GM21447 (cell line): ENCODE results near the gene IL10RA.

ENCODE experiments used
- ATAC-seq: cut with Tn5 transposase; IDR thresholded peaks from one replicate; pipeline ENCODE4 v1.9.1; 2021; ENCODE audit not compliant: unreplicated experiment

The IL10RA gene

GRCh38 chr11:118042796-118043195 is 56.6 kb downstream of the IL10RA start:
- ATAC-seq, result no peak

DNA sequence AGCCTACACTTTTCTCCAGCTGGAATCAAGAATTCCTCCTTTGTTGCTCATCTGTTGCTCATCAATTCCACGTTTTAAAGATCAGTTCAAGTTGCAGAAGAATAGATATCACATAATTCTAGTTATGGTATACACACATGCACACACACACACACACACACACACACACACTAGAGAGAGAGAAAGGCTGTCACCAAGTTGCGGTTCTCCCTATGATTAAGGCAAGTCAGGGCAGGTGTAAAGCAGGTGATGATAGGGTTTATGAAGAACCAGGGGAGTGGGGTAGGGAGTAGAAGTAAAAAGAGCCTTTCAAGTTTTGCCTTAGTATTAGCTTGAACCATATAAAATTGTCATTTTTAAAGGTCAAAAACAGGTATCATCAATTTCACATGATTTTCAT is 59.0 kb downstream of the IL10RA start:
- no peak for ATAC-seq

- ATAC-seq, result no peak
These were observed 60.1 kb downstream of the IL10RA start for GRCh38 chr11:118046051-118046963.

DNA sequence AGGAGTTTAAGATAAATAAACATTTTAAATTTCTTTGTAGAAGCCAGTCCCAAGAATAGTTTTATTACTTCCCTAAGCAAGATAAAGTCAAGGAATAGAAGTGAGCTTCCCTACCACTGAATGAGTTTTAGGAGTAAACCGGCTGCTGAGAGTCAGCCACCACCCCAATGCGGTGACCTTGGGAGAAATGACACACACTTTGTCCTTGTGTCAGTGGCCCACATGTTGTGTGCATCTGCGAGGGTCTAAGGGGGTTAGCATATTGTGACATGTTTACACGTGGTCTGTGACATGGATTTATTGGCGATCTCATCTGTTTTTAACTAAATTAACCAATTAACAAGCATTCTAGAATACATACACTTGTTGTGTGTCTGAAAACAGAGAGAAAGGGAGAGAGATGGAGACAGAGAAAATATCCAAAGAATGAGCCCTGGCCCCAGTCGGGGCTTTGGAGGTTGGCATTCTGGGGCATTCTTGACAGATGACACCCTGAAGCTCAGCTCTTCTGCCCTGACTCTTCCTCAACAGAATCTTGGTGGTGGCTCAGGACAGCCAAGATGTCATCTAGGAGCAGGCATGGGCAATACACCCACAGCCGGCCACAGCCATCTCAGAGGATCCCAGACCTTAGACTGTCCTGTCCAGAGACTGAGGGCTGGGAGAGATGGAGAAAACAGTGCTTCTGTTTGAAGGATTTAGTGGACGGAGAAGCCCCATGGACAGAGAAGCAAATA is 60.9 kb downstream of the IL10RA start:
- no peak for ATAC-seq

GRCh38 chr11:118047749-118048148 is 61.6 kb downstream of the IL10RA start:
- ATAC-seq, result no peak

GRCh38 chr11:118048472-118049370 is 62.5 kb downstream of the IL10RA start:
- no peak for ATAC-seq

DNA sequence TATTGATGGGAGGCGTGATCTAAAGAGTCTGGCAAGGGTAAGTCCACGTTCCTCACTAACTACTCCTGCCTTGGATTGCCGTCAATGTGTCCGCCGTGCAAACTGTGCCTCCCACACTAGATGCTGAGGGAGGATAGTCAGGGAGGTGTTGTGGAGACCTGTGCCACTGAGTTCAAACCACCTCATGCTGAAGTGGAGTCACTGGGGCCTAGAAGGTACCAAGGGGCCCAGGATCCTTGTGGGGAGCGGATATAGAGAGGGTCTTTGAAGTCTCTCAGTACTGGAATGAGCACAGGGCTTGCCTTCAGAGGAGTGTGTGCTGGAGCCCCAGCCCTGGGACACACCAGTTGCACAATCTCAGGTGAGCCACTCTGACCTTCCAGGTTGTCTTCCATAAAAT is 63.6 kb downstream of the IL10RA start:
- no peak for ATAC-seq

GRCh38 chr11:118050208-118050891 is 64.2 kb downstream of the IL10RA start:
- no peak for ATAC-seq
